H9 (cell line): ENCODE data around the gene DERA. TPM values are rescaled to one million over a fixed set of nuclear protein-coding genes. Genes with fewer than 3 reads are reported as not detected.

Experiments
- DNase-seq: peaks from one replicate; pipeline ENCODE4 v3.0.0-alpha.2; 2017
- H2AFZ ChIP-seq: one replicate; pipeline ENCODE4 v1.6.1; 2013; ENCODE audit warnings: mild to moderate bottlenecking, low read length, control low read depth, moderate library complexity
- H2AK5ac ChIP-seq: 2 replicates; pipeline ENCODE4 v1.6.1; 2013; ENCODE audit warnings: low read length, control low read depth, mixed read lengths; ENCODE audit not compliant: insufficient read length
- H2BK120ac ChIP-seq: one replicate; pipeline ENCODE4 v1.6.1; 2013; ENCODE audit warnings: low read depth, mild to moderate bottlenecking, low read length, control low read depth, inconsistent platforms; ENCODE audit not compliant: poor library complexity, severe bottlenecking
- H2BK12ac ChIP-seq: 2 replicates; pipeline ENCODE4 v1.6.1; 2013; ENCODE audit warnings: low read length, control low read depth, mixed read lengths, low read depth; ENCODE audit not compliant: insufficient read length
- H2BK15ac ChIP-seq: 2 replicates; pipeline ENCODE4 v1.6.1; 2013; ENCODE audit warnings: low read depth, low read length, control low read depth
- H2BK20ac ChIP-seq: one replicate; pipeline ENCODE4 v1.6.1; 2013; ENCODE audit warnings: low read depth, mild to moderate bottlenecking, low read length, control low read depth, inconsistent platforms; ENCODE audit not compliant: poor library complexity, severe bottlenecking
- H2BK5ac ChIP-seq: 2 replicates; pipeline ENCODE4 v1.6.1; 2013; ENCODE audit warnings: low read length, control low read depth, mixed read lengths; ENCODE audit not compliant: insufficient read length
- H3K14ac ChIP-seq: 2 replicates; pipeline ENCODE4 v1.6.1; 2013; ENCODE audit warnings: low read length, control low read depth; ENCODE audit not compliant: insufficient read depth
- H3K18ac ChIP-seq: 2 replicates; pipeline ENCODE4 v1.6.1; 2013; ENCODE audit warnings: low read depth, mild to moderate bottlenecking, mixed read lengths, low read length, control low read depth; ENCODE audit not compliant: insufficient read length
- H3K23ac ChIP-seq: 2 replicates; pipeline ENCODE4 v1.6.1; 2013; ENCODE audit warnings: low read length, control low read depth, mixed read lengths, low read depth; ENCODE audit not compliant: insufficient read length
- H3K23me2 ChIP-seq: 2 replicates; pipeline ENCODE4 v1.6.1; 2013; ENCODE audit warnings: low read depth, mild to moderate bottlenecking, mixed read lengths, low read length, control low read depth; ENCODE audit not compliant: insufficient read length, poor library complexity, severe bottlenecking
- H3K27ac ChIP-seq: 2 replicates; pipeline ENCODE4 v1.5.1; 2013; ENCODE audit warnings: low read length, control low read depth, mixed read lengths, low read depth; ENCODE audit not compliant: insufficient read length
- H3K27me3 ChIP-seq: 2 replicates; pipeline ENCODE4 v1.6.1; 2013; ENCODE audit warnings: low read length, control low read depth, inconsistent platforms; ENCODE audit not compliant: insufficient read depth
- H3K4ac ChIP-seq: 2 replicates; pipeline ENCODE4 v1.6.1; 2013; ENCODE audit warnings: low read depth, mild to moderate bottlenecking, control low read depth, inconsistent platforms, low read length, moderate library complexity
- H3K4me1 ChIP-seq: 2 replicates; pipeline ENCODE4 v1.6.1; 2013; ENCODE audit warnings: low read length, control low read depth, inconsistent platforms; ENCODE audit not compliant: insufficient read depth
- H3K4me2 ChIP-seq: 2 replicates; pipeline ENCODE4 v1.6.1; 2013; ENCODE audit warnings: low read length, control low read depth, mixed read lengths; ENCODE audit not compliant: insufficient read length, insufficient read depth
- H3K56ac ChIP-seq: 2 replicates; pipeline ENCODE4 v1.6.1; 2013; ENCODE audit warnings: low read depth, mild to moderate bottlenecking, mixed read lengths, low read length, control low read depth; ENCODE audit not compliant: insufficient read length
- H3K79me1 ChIP-seq: 2 replicates; pipeline ENCODE4 v1.6.1; 2013; ENCODE audit warnings: low read depth, mild to moderate bottlenecking, moderate library complexity, low read length, control low read depth, inconsistent platforms; ENCODE audit not compliant: insufficient read depth, poor library complexity, severe bottlenecking
- H3K79me2 ChIP-seq: 2 replicates; pipeline ENCODE4 v1.6.1; 2013; ENCODE audit warnings: low read length, control low read depth, inconsistent platforms; ENCODE audit not compliant: insufficient read depth
- H3K9ac ChIP-seq: 2 replicates; pipeline ENCODE4 v1.6.1; 2013; ENCODE audit warnings: low read length, control low read depth, mixed read lengths; ENCODE audit not compliant: insufficient read length; ENCODE audit errors: extremely low read depth
- H3K9me3 ChIP-seq: one replicate; pipeline ENCODE4 v1.6.1; 2013; ENCODE audit warnings: low read depth, low read length, inconsistent platforms; ENCODE audit not compliant: control insufficient read depth
- H3T11ph ChIP-seq: one replicate; pipeline ENCODE4 v1.6.1; 2013; ENCODE audit warnings: mild to moderate bottlenecking, low read length, control low read depth, inconsistent platforms
- H4K20me1 ChIP-seq: one replicate; pipeline ENCODE4 v1.6.1; 2013; ENCODE audit not compliant: control insufficient read depth, insufficient read length, insufficient read depth
- H4K5ac ChIP-seq: 2 replicates; pipeline ENCODE4 v1.6.1; 2013; ENCODE audit warnings: low read depth, mild to moderate bottlenecking, mixed read lengths, low read length, control low read depth; ENCODE audit not compliant: insufficient read length
- H4K8ac ChIP-seq: replicated peaks from 2 replicates; pipeline ENCODE4 v1.6.1; 2013; ENCODE audit warnings: low read length, control low read depth, mixed read lengths, low read depth; ENCODE audit not compliant: insufficient read length
- H4K91ac ChIP-seq: 2 replicates; pipeline ENCODE4 v1.6.1; 2013; ENCODE audit warnings: low read depth, mild to moderate bottlenecking, moderate library complexity, mixed read lengths, low read length, control low read depth; ENCODE audit not compliant: insufficient read length
- H3K27ac Mint-ChIP-seq, 3 experiments: 2 replicates in 2 of 3; 3 replicates in 1 of 3; pipeline ENCODE4 v1.8.0; 2020 to 2021; ENCODE audit warnings: mixed read lengths in 3 of 3, mild to moderate bottlenecking in 1 of 3, moderate library complexity in 1 of 3
- H3K27me3 Mint-ChIP-seq: 2 replicates; pipeline ENCODE4 v1.8.0; 2021; ENCODE audit warnings: low read depth, mild to moderate bottlenecking, moderate library complexity, mixed read lengths
- H3K36me3 Mint-ChIP-seq, 3 experiments: 2 replicates in 2 of 3; 3 replicates in 1 of 3; pipeline ENCODE4 v1.8.0; 2020 to 2021; ENCODE audit warnings: low read depth in 3 of 3, mixed read lengths in 3 of 3; ENCODE audit not compliant: insufficient read depth in 1 of 3
- H3K4me1 Mint-ChIP-seq, 2 experiments: 2 replicates each; pipeline ENCODE4 v1.8.0; 2020; ENCODE audit warnings: mixed read lengths in 2 of 2
- H3K4me3 Mint-ChIP-seq, 2 experiments: 2 replicates in 1 of 2; 3 replicates in 1 of 2; pipeline ENCODE4 v1.8.0; 2020 to 2021; ENCODE audit warnings: mild to moderate bottlenecking in 2 of 2, mixed read lengths in 2 of 2, moderate library complexity in 1 of 2
- H3K9me3 Mint-ChIP-seq, 2 experiments: 2 replicates in 1 of 2; 3 replicates in 1 of 2; pipeline ENCODE4 v1.8.0; 2020; ENCODE audit warnings: mild to moderate bottlenecking in 2 of 2, mixed read lengths in 2 of 2, moderate library complexity in 1 of 2
- CTCF ChIP-seq: fragments of 200-600 bp; sonication (generic); conservative IDR thresholded peaks from 3 replicates; pipeline ENCODE4 v1.8.0; 2021; ENCODE audit warnings: antibody characterized with exemption, mild to moderate bottlenecking
- WGBS: extraction: QIAGEN DNeasy Blood & Tissue Kit; methylation state at CpG from one replicate; pipeline ENCODE4 v1.1.7; 2013; ENCODE audit warnings: missing lambda C conversion rate, low lambda C conversion rate, mixed read lengths; ENCODE audit not compliant: insufficient read length; ENCODE audit errors: extremely low coverage; 5-methylcytosine and 5-hydroxymethylcytosine counted together
- total RNA-seq: library from RNA; stranded (reverse); gene quantifications from 2 replicates; pipeline ENCODE4 v1.2.1, GENCODE V29; 2021

DERA gene
- total RNA-seq, 1 experiment from 2014 or later: 20.9 TPM

- H3K56ac ChIP-seq: no peak overlapping the region
- no peak overlapping the region for H2BK15ac ChIP-seq
- H3K18ac ChIP-seq: no peak overlapping the region
- H3K9me3 Mint-ChIP-seq: no peaks in the 10 kb centered on the region
- no peak overlapping the region for H4K5ac ChIP-seq
- no peak overlapping the region for H3K9ac ChIP-seq
- H4K20me1 ChIP-seq: no peaks in the 10 kb centered on the region
- no peak overlapping the region for H2BK12ac ChIP-seq
- H3K79me2 ChIP-seq: peaks cover 41% of the 10 kb centered on the region
- no peak overlapping the region for H2BK120ac ChIP-seq
- H2AK5ac ChIP-seq: no peak overlapping the region
- peak overlapping the region in 1 of 3 experiments; percentile 68; a peak in 2 of 7 replicates for H3K27ac Mint-ChIP-seq
- H3K23ac ChIP-seq: no peak overlapping the region
- H4K8ac ChIP-seq: no peak overlapping the region
- H2BK20ac ChIP-seq: no peak overlapping the region
- H3K14ac ChIP-seq: no peak overlapping the region
- H3K27ac ChIP-seq: no peak overlapping the region
- no peak overlapping the region for H4K91ac ChIP-seq
- H3K4me1 ChIP-seq: no peaks in the 10 kb centered on the region
- H3K4me2 ChIP-seq: no peak overlapping the region
- WGBS: no CpG with 5 or more reads among the region's 5 CpGs
- H3K9me3 ChIP-seq: no peaks in the 10 kb centered on the region
- H2BK5ac ChIP-seq: no peak overlapping the region
- no peak for DNase-seq
- no peak for TF ChIP-seq CTCF
- no peak overlapping the region for H3K4ac ChIP-seq
- H3K4me3 Mint-ChIP-seq: no peak overlapping the region
- H3K36me3 Mint-ChIP-seq: peaks cover 31 to 73% (median 66%) of the 10 kb centered on the region in 3 experiments; a peak in 6 of 7 replicates
- H3K27me3 ChIP-seq: no peaks in the 10 kb centered on the region
- H3K27me3 Mint-ChIP-seq: no peaks in the 10 kb centered on the region
- peaks cover 11 to 17% of the 10 kb centered on the region in 2 experiments for H3K4me1 Mint-ChIP-seq
- H3T11ph ChIP-seq: no peak overlapping the region
- peaks cover 4% of the 10 kb centered on the region for H3K79me1 ChIP-seq
- H2AFZ ChIP-seq: no peak overlapping the region
- peaks cover 3% of the 10 kb centered on the region for H3K23me2 ChIP-seq
Measured at GRCh38 chr12:15887043-15887817, 23.9 kb upstream of the DERA start.
